KMS-11 (cell line): ENCODE results near the gene SCN3B.

Experiments
- H2AFZ ChIP-seq: fragments of 200-600 bp; sonication (generic); 2 replicates; pipeline ENCODE4 v1.6.1; 2016; ENCODE audit warnings: antibody characterized with exemption, mixed run types, low read depth
- H3K27ac ChIP-seq: fragments of 200-600 bp; sonication (generic); 2 replicates; pipeline ENCODE4 v1.6.1; 2016; ENCODE audit warnings: mild to moderate bottlenecking, mixed run types
- H3K27me3 ChIP-seq: fragments of 200-600 bp; sonication (generic); 2 replicates; pipeline ENCODE4 v1.6.1; 2017; ENCODE audit warnings: mild to moderate bottlenecking, low read depth, mixed run types, moderate library complexity; ENCODE audit not compliant: insufficient read depth
- H3K36me3 ChIP-seq: fragments of 200-600 bp; sonication (generic); 2 replicates; pipeline ENCODE4 v1.6.1; 2017; ENCODE audit warnings: mild to moderate bottlenecking, mixed run types; ENCODE audit not compliant: insufficient read depth
- H3K4me1 ChIP-seq: fragments of 200-600 bp; sonication (generic); 2 replicates; pipeline ENCODE4 v1.6.1; 2016; ENCODE audit warnings: mild to moderate bottlenecking, low read depth, mixed run types; ENCODE audit not compliant: poor library complexity, severe bottlenecking
- H3K4me2 ChIP-seq: fragments of 200-600 bp; sonication (generic); 2 replicates; pipeline ENCODE4 v1.7.0; 2016; ENCODE audit warnings: mild to moderate bottlenecking, mixed run types
- H3K4me3 ChIP-seq: fragments of 200-600 bp; sonication (generic); IDR thresholded peaks from 2 replicates; pipeline ENCODE4 v1.6.1; 2017; ENCODE audit warnings: low read depth, low read length, mixed read lengths; ENCODE audit not compliant: insufficient read depth
- H3K79me2 ChIP-seq: fragments of 200-600 bp; sonication (generic); 2 replicates; pipeline ENCODE4 v1.6.1; 2016; ENCODE audit warnings: low read depth, mixed run types; ENCODE audit not compliant: insufficient read depth
- H3K9ac ChIP-seq: fragments of 200-600 bp; sonication (generic); 2 replicates; pipeline ENCODE4 v1.6.1; 2016; ENCODE audit warnings: mild to moderate bottlenecking, mixed run types
- H4K20me1 ChIP-seq: fragments of 200-600 bp; sonication (generic); 2 replicates; pipeline ENCODE4 v1.6.1; 2016; ENCODE audit warnings: mild to moderate bottlenecking, mixed run types; ENCODE audit not compliant: insufficient read depth
- CTCF ChIP-seq: fragments of 200-600 bp; sonication (generic); conservative IDR thresholded peaks from 2 replicates; pipeline ENCODE4 v1.6.1; 2017; ENCODE audit warnings: low read depth, mild to moderate bottlenecking, antibody characterized with exemption, low read length, moderate library complexity, mixed read lengths

The SCN3B gene

GRCh38 chr11:123584737-123585136, 69.7 kb downstream of the SCN3B start:
- H3K4me2 ChIP-seq: no peak overlapping the region
- no peaks in the 10 kb centered on the region for H3K27me3 ChIP-seq
- H4K20me1 ChIP-seq: no peaks in the 10 kb centered on the region
- H3K79me2 ChIP-seq: no peaks in the 10 kb centered on the region
- no peak for TF ChIP-seq CTCF
- no peaks in the 10 kb centered on the region for H3K4me1 ChIP-seq
- no peaks in the 10 kb centered on the region for H3K36me3 ChIP-seq
- no peak overlapping the region for H3K4me3 ChIP-seq
- H3K27ac ChIP-seq: no peak overlapping the region
- H2AFZ ChIP-seq: no peak overlapping the region
- no peak overlapping the region for H3K9ac ChIP-seq

- Histone ChIP-seq H3K4me3 (no peak overlapping the region), H3K4me2 (no peak overlapping the region), H3K79me2 (no peaks in the 10 kb centered on the region)
Measured at GRCh38 chr11:123584186-123584585, 70.2 kb downstream of the SCN3B start.

GRCh38 chr11:123582992-123583504, 71.4 kb downstream of the SCN3B start:
- H3K9ac ChIP-seq: no peak overlapping the region
- no peak overlapping the region for H3K27ac ChIP-seq
- H3K4me2 ChIP-seq: no peak overlapping the region
- H3K4me3 ChIP-seq: no peak overlapping the region
- H4K20me1 ChIP-seq: no peaks in the 10 kb centered on the region
- no peak for TF ChIP-seq CTCF
- H2AFZ ChIP-seq: no peak overlapping the region
- H3K36me3 ChIP-seq: no peaks in the 10 kb centered on the region
- H3K4me1 ChIP-seq: no peaks in the 10 kb centered on the region
- no peaks in the 10 kb centered on the region for H3K27me3 ChIP-seq
- H3K79me2 ChIP-seq: no peaks in the 10 kb centered on the region

More at GRCh38 chr11:123584186-123584585, 70.2 kb downstream of the SCN3B start:
- H3K27me3 ChIP-seq: no peaks in the 10 kb centered on the region
- no peak overlapping the region for H3K27ac ChIP-seq
- H4K20me1 ChIP-seq: no peaks in the 10 kb centered on the region
- no peaks in the 10 kb centered on the region for H3K36me3 ChIP-seq
- no peak overlapping the region for H3K9ac ChIP-seq
- H2AFZ ChIP-seq: no peak overlapping the region
- no peak for TF ChIP-seq CTCF
- no peaks in the 10 kb centered on the region for H3K4me1 ChIP-seq

- no peak overlapping the region for H3K4me2 ChIP-seq
- no peak for TF ChIP-seq CTCF
Measured at GRCh38 chr11:123581651-123582399, 72.6 kb downstream of the SCN3B start.

More at GRCh38 chr11:123581651-123582399, 72.6 kb downstream of the SCN3B start:
- H3K79me2 ChIP-seq: no peaks in the 10 kb centered on the region
- H3K27ac ChIP-seq: no peak overlapping the region
- no peak overlapping the region for H2AFZ ChIP-seq
- H3K4me3 ChIP-seq: no peak overlapping the region
- no peaks in the 10 kb centered on the region for H4K20me1 ChIP-seq
- no peaks in the 10 kb centered on the region for H3K36me3 ChIP-seq
- H3K4me1 ChIP-seq: no peaks in the 10 kb centered on the region
- H3K9ac ChIP-seq: no peak overlapping the region
- no peaks in the 10 kb centered on the region for H3K27me3 ChIP-seq
